HepG2 (cell line): ENCODE results near the gene NUP85. TPM values are rescaled to one million over a fixed set of nuclear protein-coding genes. Genes with fewer than 3 reads are reported as not detected.

ENCODE experiments used
- ATAC-seq: fragments of 200-7000 bp; cut with Tn5 transposase; 3 replicates; pipeline ENCODE4 v1.9.1; 2020; ENCODE audit warnings: mild to moderate bottlenecking, moderate library complexity
- BruUV-seq: library from RNA; stranded (reverse); fragments of 400-500 nt; replicated peaks from 2 replicates; lab custom pipeline; 2021; lab: Mats Ljungman, UMichigan
- CTCF ChIA-PET: fragments of 300-600 bp; formaldehyde crosslinking; extraction: SDS; loops from one replicate; lab custom pipeline; 2021; ENCODE audit warnings: low total read pairs, inconsistent platforms, low intra/inter-chr PET ratio; lab: Yijun Ruan, JAX
- POLR2A ChIA-PET: fragments of 350-600 bp; sonication (Branson Sonifier 250); formaldehyde crosslinking; loops from one replicate; lab custom pipeline; 2020; ENCODE audit warnings: antibody characterized with exemption, inconsistent platforms; lab: Yijun Ruan, JAX
- DNase-seq: peaks from one replicate; pipeline ENCODE4 v3.0.0-alpha.2; 2015; ENCODE audit warnings: low spot score
- FAIRE-seq: peaks from 3 replicates; lab custom pipeline; 2011; peaks lifted over from hg19 to GRCh38; lab: Jason Lieb, UNC
- H2AFZ ChIP-seq: one replicate; pipeline ENCODE4 v1.6.1; 2011; ENCODE audit warnings: low read length, inconsistent platforms
- H3K27ac ChIP-seq: fragments of 300-600 bp; 3 replicates; pipeline ENCODE4 v1.8.0; 2011; ENCODE audit warnings: mixed run types, mild to moderate bottlenecking, mixed read lengths, low read length, inconsistent platforms; ENCODE audit not compliant: insufficient read depth; ENCODE audit errors: extremely low read length
- H3K27me3 ChIP-seq, 2 experiments: fragments of 200-600 bp in 1 of 2; 2 replicates in 1 of 2; 3 replicates in 1 of 2; pipeline versions ENCODE4 v1.6.0 to v1.8.0; 2011; ENCODE audit warnings: low read length in 2 of 2, mild to moderate bottlenecking in 2 of 2, moderate library complexity in 2 of 2, inconsistent platforms in 1 of 2; ENCODE audit not compliant: insufficient read depth in 2 of 2, control insufficient read depth in 1 of 2
- H3K36me3 ChIP-seq, 2 experiments: fragments of 200-600 bp in 1 of 2; replicated peaks in 1 of 2; 2 replicates in 1 of 2; 3 replicates in 1 of 2; pipeline versions ENCODE4 v1.5.1 to v1.8.0; 2011; ENCODE audit warnings: low read length in 2 of 2, inconsistent platforms in 1 of 2; ENCODE audit not compliant: insufficient read depth in 2 of 2, control insufficient read depth in 1 of 2
- H3K4me1 ChIP-seq: 2 replicates; pipeline ENCODE4 v1.5.1; 2012; ENCODE audit warnings: low read length, inconsistent platforms; ENCODE audit not compliant: insufficient read depth
- H3K4me2 ChIP-seq: 2 replicates; pipeline ENCODE4 v1.6.0; 2011; ENCODE audit warnings: low read depth, low read length, inconsistent platforms
- H3K4me3 ChIP-seq, 3 experiments: fragments of 200-600 bp in 1 of 3; sonication (generic), shearing (Covaris generic) in 1 of 3; replicated peaks in 1 of 3; 2 replicates each; pipeline ENCODE4 v1.5.1; 2011 to 2016; ENCODE audit warnings: low read length in 3 of 3, inconsistent platforms in 2 of 3, low read depth in 2 of 3, mild to moderate bottlenecking in 2 of 3, control low read depth in 1 of 3, mixed read lengths in 1 of 3; ENCODE audit not compliant: insufficient read depth in 1 of 3
- H3K79me2 ChIP-seq: one replicate; pipeline ENCODE4 v1.6.1; 2011; ENCODE audit warnings: low read length, inconsistent platforms; ENCODE audit not compliant: insufficient read depth
- H3K9ac ChIP-seq: 2 replicates; pipeline ENCODE4 v1.6.0; 2011; ENCODE audit warnings: mild to moderate bottlenecking, low read depth, low read length, inconsistent platforms; ENCODE audit not compliant: insufficient read depth
- H3K9me3 ChIP-seq: 2 replicates; pipeline ENCODE4 v1.5.1; 2012; ENCODE audit warnings: mild to moderate bottlenecking, low read length
- H4K20me1 ChIP-seq: 2 replicates; pipeline ENCODE4 v1.6.0; 2011; ENCODE audit warnings: inconsistent platforms, mild to moderate bottlenecking, low read length, moderate library complexity; ENCODE audit not compliant: insufficient read depth
- ARNT2 ChIP-seq: sonication (generic); formaldehyde crosslinking; IDR thresholded peaks from 2 replicates; pipeline ENCODE4 v1.8.0; 2022; ENCODE audit warnings: mild to moderate bottlenecking, low read depth, missing genetic modification reagents, moderate library complexity
- NR2F2 ChIP-seq: IDR thresholded peaks from 2 replicates; pipeline ENCODE4 v1.6.1; 2012; ENCODE audit warnings: low read depth, inconsistent platforms, borderline replicate concordance
- RFXAP ChIP-seq: sonication (generic); formaldehyde crosslinking; IDR thresholded peaks from 2 replicates; pipeline ENCODE4 v1.4.0; 2020; ENCODE audit warnings: missing genetic modification reagents, borderline replicate concordance
- SCMH1 ChIP-seq: sonication (generic); formaldehyde crosslinking; IDR thresholded peaks from 2 replicates; pipeline ENCODE4 v1.9.0; 2021; ENCODE audit warnings: missing genetic modification reagents, mild to moderate bottlenecking, borderline replicate concordance
- ZNF34 ChIP-seq: sonication (generic); formaldehyde crosslinking; IDR thresholded peaks from 2 replicates; pipeline ENCODE4 v1.4.0; 2020; ENCODE audit warnings: mild to moderate bottlenecking, missing genetic modification reagents, borderline replicate concordance
- ZNF713 ChIP-seq: sonication (generic); formaldehyde crosslinking; IDR thresholded peaks from 2 replicates; pipeline ENCODE4 v1.4.0; 2020; ENCODE audit warnings: mild to moderate bottlenecking, missing genetic modification reagents
- ZNF749 ChIP-seq: sonication (generic); formaldehyde crosslinking; IDR thresholded peaks from 2 replicates; pipeline ENCODE4 v1.8.0; 2022; ENCODE audit warnings: mild to moderate bottlenecking, missing genetic modification reagents, moderate library complexity, borderline replicate concordance
- WGBS: methylation state at CpG from one replicate; pipeline ENCODE4 v1.1.6; 2017; ENCODE audit warnings: low lambda C conversion rate; 5-methylcytosine and 5-hydroxymethylcytosine counted together
- in situ Hi-C: cut with HindIII; loops from 2 replicates; pipeline ENCODE4 v1.10.0; 2017; ENCODE audit warnings: low pct_unique_long_range_greater_than_20kb; ENCODE audit not compliant: extremely low pct_ligation_motif_present
- intact Hi-C: fragments of 100-400 bp; cut with micrococcal nuclease; formaldehyde crosslinking; loops from one replicate; pipeline ENCODE4 v1.10.0; 2022; ENCODE audit not compliant: unreplicated experiment
- polyA plus RNA-seq, 8 experiments: library from polyadenylated mRNA; depleted of rRNA in 3 of 8; stranded (reverse) in 7 of 8; unstranded in 1 of 8; fragments of >200 nt; fragmentation: Illumina TruSeq in 4 of 8; extraction: Trizol in 4 of 8; gene quantifications; 2 replicates each; pipeline versions ENCODE4 v1.2.1 to v1.2.3, GENCODE V29; 2011 to 2016; ENCODE audit warnings: low read depth in 4 of 8, missing spikeins in 1 of 8, mixed read lengths in 1 of 8; ENCODE audit not compliant: insufficient read depth in 1 of 8
- total RNA-seq, 5 experiments: library from RNA; depleted of rRNA; stranded (reverse); fragments of >200 nt; fragmentation: Illumina TruSeq; extraction: Trizol; gene quantifications; 2 replicates each; pipeline ENCODE4 v1.2.3, GENCODE V29; 2016; ENCODE audit warnings: low read depth in 1 of 5
- TF ChIP-seq, protein P1 (sequence below): sonication (generic); formaldehyde crosslinking; IDR thresholded peaks from 2 replicates; pipeline ENCODE4 v1.8.0; 2022; ENCODE audit warnings: mild to moderate bottlenecking, missing genetic modification reagents, moderate library complexity

NUP85 gene
- total and polyA plus RNA-seq, 2 of the 13 experiments (the other 11 are each of a cell fraction or from before 2014, with no cell fraction given) = 89.1 to 124 TPM

DNA sequence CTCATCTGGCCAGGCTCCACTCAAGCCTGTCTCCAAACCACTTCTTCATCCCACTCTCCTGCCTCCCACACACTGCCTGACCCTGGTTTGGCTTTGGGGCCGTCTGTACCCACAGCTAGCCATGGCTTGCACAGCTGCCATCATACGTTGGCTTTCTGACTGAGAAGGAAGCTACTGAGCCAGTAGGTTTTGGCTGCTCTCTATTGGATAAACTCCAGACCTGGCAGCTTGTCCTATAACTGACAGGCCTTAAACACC, 61.6 kb downstream of the NUP85 start:
- TF ChIP-seq ZNF34 (CRISPR knock-in tag) = 0 out of 2 replicates have a peak, but pooled peaks have one; percentile 20
- no peak for TF ChIP-seq ZNF713
- no peak for TF ChIP-seq ZNF749
- TF ChIP-seq, protein P1, sequence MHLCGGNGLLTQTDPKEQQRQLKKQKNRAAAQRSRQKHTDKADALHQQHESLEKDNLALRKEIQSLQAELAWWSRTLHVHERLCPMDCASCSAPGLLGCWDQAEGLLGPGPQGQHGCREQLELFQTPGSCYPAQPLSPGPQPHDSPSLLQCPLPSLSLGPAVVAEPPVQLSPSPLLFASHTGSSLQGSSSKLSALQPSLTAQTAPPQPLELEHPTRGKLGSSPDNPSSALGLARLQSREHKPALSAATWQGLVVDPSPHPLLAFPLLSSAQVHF (CRISPR knock-in tag) = 0 out of 2 replicates have a peak, but pooled peaks have one; percentile 7
- 0 out of 2 replicates have a peak, but pooled peaks have one; percentile 3 for TF ChIP-seq NR2F2
- no peak for TF ChIP-seq SCMH1 (CRISPR knock-in tag)
- TF ChIP-seq ARNT2 = 0 out of 2 replicates have a peak, but pooled peaks have one; percentile 6
- TF ChIP-seq RFXAP (CRISPR knock-in tag) = 0 out of 2 replicates have a peak, but pooled peaks have one; percentile 11
- Histone ChIP-seq H3K4me2 (no peak overlapping the region), H3K4me1 (peaks cover 49% of the 10 kb centered on the region), H3K27me3 (no peaks in the 10 kb centered on the region; a peak in 1 of 5 replicates), H3K4me3 (no peak overlapping the region), H3K36me3 (peaks cover 13 to 29% of the 10 kb centered on the region in 2 experiments), H3K9me3 (no peaks in the 10 kb centered on the region), H3K9ac (no peak overlapping the region), H3K79me2 (peaks cover 19% of the 10 kb centered on the region), H4K20me1 (no peaks in the 10 kb centered on the region), H3K27ac (peak overlapping the region; percentile 34), H2AFZ (no peak overlapping the region)
- FAIRE-seq (no peak), DNase-seq (no peak), ATAC-seq (no peak)
- intact Hi-C loops = no loop called here
- ChIA-PET CTCF (interaction anchor here (1.5 to 2.0 kb wide), 2 partner anchors 56 to 146 kb away, joined by 4 to 10 read pairs; no protein-coding TSS in a partner anchor), POLR2A (interaction anchor here (1.0 to 6.6 kb wide), 7 partner anchors 11 to 139 kb away, joined by 3 to 43 read pairs (median 4); partner anchors contain the start of genes GRB2, SLC25A19 and SUMO2)
- 98% methylated on average over 2 of the region's 2 CpGs for WGBS
- no TSS peak for BruUV-seq
- in situ Hi-C loops = loop anchor here (5.0 kb wide), 1 partner anchor 145 kb away; no protein-coding TSS in a partner anchor
